ENCODE measurements around the gene VEGFA.

The VEGFA gene

DNA sequence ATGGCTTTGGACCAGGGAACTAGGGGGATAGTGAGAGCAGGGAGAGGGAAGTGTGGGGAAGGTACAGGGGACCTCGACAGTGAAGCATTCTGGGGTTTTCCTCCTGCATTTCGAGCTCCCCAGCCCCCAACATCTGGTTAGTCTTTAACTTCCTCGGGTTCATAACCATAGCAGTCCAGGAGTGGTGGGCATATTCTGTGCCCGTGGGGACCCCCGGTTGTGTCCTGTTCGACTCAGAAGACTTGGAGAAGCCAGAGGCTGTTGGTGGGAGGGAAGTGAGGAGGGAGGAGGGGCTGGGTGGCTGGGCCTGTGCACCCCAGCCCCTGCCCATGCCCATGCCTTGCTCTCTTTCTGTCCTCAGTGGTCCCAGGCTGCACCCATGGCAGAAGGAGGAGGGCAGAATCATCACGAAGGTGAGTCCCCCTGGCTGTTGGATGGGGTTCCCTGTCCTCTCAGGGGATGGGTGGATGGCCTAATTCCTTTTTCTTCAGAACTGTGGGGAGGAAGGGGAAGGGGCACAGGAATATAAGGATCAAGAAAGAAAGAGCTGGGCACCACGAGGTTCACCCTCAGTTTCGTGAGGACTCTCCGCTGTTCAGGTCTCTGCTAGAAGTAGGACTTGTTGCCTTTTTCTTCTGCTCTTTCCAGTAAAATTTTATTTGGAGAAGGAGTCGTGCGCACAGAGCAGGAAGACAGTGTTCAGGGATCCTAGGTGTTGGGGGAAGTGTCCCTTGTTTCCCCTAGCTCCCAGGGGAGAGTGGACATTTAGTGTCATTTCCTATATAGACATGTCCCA lies 4.2 kb downstream of the VEGFA start:
- no peak for DNase-seq

DNA sequence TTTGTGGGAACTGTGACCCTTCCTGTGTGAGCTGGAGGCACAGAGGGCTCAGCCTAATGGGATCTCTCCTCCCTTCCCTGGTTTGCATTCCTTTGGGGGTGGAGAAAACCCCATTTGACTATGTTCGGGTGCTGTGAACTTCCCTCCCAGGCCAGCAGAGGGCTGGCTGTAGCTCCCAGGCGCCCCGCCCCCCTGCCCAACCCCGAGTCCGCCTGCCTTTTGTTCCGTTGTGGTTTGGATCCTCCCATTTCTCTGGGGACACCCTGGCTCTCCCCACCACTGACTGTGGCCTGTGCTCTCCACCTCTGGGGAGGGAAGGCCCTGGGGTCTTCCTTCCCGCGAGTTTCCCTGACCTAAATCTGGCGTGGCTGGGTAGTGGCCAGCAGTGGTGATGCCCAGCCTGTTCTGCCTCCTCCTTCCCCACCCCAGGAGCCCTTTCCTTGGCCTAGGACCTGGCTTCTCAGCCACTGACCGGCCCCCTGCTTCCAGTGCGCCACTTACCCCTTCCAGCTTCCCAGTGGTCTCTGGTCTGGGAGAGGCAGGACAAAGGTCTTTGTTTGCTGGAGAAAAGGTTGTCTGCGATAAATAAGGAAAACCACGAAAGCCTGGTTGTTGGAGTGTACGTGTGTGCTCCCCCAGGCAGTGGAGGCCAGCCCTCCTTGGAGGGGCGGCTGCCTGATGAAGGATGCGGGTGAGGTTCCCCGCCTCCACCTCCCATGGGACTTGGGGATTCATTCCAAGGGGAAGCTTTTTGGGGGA lies 4.9 kb downstream of the VEGFA start:
- peak; percentile 70 to 76 for DNase-seq

DNA sequence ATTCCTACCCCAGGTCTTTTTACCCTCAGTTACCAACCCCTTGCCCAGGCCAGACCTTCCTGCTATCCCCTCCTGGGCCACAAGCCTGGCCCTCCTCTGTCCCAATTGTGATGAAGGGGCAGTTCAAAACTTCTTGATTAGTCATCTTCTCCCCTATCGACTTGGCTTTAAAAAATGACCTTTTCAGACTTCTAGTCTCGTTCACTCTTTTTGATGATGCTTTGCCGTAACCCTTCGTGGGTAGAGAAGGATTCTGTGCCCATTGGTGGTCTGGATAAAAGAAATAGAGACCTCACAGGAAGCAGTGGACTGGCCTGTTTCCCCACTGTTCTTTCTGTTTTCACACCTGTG lies 5.5 kb downstream of the VEGFA start:
- DNase-seq = no peak

DNA sequence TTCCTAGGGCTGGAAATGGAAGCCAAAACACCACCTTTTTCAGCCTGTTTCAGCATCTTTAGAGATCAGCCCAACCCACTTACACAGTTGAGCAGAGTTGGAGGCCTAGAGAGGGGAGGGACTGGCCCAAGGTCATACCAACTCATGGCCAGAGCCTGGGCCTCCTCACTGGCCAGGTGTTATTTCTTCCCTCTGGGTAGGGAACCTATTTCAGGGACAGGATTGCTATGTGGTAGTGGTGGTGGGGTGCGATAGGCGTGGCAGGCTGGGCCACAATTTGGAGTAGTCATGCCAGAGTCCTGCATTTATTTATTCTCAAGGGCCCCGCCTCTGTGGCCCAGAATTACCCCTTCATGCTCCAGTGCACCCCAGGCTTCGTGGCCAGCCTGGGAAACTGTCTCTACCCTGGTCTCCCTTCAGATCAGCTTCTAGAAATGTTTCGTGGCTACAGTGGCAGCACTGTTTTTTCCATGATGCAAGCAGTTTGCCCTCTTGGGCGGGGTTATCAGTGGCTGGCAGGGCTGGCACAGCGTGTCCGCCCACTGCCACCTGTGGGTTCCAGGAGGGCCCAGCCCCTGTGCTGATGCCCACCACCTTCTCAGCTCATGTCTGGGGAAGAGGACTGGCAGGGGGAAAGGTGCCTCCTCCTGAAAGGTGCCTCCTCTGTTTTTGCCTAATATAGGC lies 6.2 kb downstream of the VEGFA start:
- DNase-seq = no peak

DNA sequence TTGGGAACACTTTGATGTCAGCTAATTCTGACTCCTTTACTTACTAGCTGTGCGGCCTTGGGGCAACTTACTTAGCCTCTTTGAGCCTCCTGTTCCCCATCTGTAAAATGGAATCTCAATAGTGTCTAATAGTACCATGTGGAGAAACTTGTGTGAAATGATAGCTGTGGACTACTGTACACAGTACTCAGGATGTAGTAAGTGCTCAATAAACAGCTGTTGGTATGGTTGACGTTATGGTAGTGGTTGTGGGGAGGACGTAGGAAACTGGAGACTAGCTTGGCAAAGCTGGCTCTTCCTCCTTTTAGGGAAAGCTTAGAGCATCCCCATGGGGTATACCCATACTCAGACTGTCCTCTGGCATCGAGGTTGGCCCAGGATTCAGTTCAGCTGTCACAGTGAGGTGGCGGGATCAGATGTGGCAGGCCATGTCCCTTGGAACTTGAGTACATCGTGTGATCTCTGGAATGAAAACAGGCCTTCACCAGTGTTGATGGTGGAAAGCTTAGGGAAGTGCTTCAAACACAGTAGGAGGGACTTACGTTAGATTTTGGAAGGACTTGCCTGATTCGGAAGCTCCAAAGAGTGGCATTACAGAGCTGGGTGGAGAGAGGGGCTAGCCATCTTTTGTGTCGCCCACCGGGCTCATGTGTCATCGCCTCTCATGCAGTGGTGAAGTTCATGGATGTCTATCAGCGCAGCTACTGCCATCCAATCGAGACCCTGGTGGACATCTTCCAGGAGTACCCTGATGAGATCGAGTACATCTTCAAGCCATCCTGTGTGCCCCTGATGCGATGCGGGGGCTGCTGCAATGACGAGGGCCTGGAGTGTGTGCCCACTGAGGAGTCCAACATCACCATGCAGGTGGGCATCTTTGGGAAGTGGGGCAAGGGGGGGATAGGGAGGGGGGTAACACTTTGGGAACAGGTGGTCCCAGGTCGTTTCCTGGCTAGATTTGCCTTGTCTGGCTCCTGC lies 7.1 kb downstream of the VEGFA start:
- no peak for DNase-seq

DNA sequence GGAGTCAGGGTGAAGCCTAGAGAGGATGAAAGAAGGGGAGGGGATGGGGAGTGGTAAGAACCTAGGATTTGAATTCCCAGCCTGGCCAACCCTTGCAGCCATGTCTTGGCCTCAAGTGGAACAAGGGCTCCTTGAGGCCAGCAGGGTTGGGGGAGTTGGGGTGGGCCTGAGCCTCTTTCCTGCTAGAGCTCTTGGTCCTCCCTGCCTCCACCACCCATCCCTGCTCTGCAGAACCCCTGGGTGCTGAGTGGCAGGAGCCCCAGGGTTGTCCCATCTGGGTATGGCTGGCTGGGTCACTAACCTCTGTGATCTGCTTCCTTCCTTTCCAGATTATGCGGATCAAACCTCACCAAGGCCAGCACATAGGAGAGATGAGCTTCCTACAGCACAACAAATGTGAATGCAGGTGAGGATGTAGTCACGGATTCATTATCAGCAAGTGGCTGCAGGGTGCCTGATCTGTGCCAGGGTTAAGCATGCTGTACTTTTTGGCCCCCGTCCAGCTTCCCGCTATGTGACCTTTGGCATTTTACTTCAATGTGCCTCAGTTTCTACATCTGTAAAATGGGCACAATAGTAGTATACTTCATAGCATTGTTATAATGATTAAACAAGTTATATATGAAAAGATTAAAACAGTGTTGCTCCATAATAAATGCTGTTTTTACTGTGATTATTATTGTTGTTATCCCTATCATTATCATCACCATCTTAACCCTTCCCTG lies 8.3 kb downstream of the VEGFA start:
- no peak for DNase-seq

DNA sequence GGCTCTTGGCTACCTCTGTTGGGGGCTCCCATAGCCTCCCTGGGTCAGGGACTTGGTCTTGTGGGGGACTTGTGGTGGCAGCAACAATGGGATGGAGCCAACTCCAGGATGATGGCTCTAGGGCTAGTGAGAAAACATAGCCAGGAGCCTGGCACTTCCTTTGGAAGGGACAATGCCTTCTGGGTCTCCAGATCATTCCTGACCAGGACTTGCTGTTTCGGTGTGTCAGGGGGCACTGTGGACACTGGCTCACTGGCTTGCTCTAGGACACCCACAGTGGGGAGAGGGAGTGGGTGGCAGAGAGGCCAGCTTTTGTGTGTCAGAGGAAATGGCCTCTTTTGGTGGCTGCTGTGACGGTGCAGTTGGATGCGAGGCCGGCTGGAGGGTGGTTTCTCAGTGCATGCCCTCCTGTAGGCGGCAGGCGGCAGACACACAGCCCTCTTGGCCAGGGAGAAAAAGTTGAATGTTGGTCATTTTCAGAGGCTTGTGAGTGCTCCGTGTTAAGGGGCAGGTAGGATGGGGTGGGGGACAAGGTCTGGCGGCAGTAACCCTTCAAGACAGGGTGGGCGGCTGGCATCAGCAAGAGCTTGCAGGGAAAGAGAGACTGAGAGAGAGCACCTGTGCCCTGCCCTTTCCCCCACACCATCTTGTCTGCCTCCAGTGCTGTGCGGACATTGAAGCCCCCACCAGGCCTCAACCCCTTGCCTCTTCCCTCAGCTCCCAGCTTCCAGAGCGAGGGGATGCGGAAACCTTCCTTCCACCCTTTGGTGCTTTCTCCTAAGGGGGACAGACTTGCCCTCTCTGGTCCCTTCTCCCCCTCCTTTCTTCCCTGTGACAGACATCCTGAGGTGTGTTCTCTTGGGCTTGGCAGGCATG lies 9.2 kb downstream of the VEGFA start:
- no peak for DNase-seq

DNA sequence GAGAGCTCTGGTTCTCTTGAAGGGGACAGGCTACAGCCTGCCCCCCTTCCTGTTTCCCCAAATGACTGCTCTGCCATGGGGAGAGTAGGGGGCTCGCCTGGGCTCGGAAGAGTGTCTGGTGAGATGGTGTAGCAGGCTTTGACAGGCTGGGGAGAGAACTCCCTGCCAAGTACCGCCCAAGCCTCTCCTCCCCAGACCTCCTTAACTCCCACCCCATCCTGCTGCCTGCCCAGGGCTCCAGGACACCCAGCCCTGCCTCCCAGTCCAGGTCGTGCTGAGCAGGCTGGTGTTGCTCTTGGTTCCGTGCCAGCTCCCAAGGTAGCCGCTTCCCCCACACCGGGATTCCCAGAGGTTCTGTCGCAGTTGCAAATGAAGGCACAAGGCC lies 9.8 kb downstream of the VEGFA start:
- DNase-seq = no peak

DNA sequence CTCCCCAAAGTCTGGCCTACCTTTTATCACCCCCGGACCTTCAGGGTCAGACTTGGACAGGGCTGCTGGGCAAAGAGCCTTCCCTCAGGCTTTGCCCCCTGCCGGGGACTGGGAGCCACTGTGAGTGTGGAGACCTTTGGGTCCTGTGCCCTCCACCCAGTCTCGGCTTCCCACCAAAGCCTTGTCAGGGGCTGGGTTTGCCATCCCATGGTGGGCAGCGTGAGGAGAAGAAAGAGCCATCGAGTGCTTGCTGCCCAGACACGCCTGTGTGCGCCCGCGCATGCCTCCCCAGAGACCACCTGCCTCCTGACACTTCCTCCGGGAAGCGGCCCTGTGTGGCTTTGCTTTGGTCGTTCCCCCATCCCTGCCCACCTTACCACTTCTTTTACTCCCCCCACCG lies 10.3 kb downstream of the VEGFA start:
- no peak for DNase-seq

DNA sequence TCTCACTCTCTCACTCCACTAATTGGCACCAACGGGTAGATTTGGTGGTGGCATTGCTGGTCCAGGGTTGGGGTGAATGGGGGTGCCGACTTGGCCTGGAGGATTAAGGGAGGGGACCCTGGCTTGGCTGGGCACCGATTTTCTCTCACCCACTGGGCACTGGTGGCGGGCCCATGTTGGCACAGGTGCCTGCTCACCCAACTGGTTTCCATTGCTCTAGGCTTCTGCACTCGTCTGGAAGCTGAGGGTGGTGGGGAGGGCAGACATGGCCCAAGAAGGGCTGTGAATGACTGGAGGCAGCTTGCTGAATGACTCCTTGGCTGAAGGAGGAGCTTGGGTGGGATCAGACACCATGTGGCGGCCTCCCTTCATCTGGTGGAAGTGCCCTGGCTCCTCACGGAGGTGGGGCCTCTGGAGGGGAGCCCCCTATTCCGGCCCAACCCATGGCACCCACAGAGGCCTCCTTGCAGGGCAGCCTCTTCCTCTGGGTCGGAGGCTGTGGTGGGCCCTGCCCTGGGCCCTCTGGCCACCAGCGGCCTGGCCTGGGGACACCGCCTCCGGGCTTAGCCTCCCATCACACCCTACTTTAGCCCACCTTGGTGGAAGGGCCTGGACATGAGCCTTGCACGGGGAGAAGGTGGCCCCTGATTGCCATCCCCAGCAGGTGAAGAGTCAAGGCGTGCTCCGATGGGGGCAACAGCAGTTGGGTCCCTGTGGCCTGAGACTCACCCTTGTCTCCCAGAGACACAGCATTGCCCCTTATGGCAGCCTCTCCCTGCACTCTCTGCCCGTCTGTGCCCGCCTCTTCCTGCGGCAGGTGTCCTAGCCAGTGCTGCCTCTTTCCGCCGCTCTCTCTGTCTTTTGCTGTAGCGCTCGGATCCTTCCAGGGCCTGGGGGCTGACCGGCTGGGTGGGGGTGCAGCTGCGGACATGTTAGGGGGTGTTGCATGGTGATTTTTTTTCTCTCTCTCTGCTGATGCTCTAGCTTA lies 11.2 kb downstream of the VEGFA start:
- DNase-seq = no peak

DNA sequence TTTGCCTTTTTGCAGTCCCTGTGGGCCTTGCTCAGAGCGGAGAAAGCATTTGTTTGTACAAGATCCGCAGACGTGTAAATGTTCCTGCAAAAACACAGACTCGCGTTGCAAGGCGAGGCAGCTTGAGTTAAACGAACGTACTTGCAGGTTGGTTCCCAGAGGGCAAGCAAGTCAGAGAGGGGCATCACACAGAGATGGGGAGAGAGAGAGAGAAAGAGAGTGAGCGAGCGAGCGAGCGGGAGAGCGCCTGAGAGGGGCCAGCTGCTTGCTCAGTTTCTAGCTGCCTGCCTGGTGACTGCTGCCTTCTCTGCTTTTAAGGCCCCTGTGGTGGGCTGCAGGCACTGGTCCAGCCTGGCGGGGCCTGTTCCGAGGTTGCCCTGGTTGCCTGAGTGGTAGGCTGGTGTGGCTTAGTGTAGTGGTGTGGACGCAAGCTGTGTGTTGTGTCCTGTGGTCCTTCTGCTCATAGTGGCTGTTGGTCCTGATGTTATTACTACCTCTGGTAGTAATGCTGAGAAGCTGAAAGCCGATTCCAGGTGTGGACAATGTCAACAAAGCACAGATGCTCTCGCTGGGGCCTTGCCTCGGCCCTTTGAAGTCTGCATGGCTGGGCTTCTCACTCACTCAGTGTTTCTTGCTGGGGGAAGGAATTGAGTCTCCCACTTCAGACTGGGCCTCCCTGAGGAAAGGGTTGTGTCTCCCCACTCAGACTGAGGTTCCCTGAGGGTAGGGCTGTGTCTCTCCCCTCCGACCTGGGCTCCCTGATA lies 12.1 kb downstream of the VEGFA start:
- DNase-seq = no peak

DNA sequence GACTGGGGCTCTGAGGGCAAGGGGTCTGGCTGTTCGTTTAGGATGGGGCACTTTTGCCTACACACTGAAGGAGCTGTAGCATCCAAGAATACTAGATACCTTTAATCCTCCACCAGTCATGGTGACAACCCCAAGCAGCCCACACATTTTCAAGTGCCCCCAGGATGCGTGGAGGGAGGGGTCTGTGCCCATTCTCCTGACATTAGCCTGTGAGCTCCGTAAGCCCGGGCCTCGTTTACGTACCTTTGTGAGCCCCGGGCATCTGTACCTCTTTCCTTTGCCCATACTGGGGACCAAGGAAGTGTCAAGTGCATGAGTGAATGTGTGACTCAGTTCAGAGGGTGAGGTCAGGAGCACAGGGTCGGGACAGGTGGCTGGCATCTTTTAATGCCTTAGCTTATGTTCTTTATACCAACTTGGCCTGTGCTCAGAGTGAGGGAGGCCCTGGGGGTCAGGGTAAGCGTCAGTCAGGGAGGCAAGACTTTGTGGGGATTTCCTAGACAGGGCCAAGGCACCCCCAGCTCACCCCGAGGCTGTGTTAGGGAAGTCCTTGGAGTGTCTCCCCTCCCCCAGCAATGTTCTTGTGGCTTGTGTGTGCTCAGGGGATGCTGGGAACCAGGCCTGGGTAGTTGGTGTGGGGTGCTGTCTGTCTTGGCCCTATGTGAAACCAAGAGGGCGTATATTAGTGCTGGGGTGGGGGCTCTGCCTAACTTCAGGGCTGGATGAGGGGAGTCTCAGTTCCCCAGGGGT lies 12.9 kb downstream of the VEGFA start:
- no peak for DNase-seq

DNA sequence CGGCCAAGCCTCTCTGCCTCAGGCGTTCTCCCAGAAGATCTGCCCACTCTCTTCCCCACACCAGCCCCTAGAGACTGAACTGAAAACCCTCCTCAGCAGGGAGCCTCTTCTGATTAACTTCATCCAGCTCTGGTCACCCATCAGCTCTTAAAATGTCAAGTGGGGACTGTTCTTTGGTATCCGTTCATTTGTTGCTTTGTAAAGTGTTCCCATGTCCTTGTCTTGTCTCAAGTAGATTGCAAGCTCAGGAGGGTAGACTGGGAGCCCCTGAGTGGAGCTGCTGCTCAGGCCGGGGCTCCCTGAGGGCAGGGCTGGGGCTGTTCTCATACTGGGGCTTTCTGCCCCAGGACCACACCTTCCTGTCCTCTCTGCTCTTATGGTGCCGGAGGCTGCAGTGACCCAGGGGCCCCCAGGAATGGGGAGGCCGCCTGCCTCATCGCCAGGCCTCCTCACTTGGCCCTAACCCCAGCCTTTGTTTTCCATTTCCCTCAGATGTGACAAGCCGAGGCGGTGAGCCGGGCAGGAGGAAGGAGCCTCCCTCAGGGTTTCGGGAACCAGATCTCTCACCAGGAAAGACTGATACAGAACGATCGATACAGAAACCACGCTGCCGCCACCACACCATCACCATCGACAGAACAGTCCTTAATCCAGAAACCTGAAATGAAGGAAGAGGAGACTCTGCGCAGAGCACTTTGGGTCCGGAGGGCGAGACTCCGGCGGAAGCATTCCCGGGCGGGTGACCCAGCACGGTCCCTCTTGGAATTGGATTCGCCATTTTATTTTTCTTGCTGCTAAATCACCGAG lies 14.2 kb downstream of the VEGFA start:
- no peak for DNase-seq

DNA sequence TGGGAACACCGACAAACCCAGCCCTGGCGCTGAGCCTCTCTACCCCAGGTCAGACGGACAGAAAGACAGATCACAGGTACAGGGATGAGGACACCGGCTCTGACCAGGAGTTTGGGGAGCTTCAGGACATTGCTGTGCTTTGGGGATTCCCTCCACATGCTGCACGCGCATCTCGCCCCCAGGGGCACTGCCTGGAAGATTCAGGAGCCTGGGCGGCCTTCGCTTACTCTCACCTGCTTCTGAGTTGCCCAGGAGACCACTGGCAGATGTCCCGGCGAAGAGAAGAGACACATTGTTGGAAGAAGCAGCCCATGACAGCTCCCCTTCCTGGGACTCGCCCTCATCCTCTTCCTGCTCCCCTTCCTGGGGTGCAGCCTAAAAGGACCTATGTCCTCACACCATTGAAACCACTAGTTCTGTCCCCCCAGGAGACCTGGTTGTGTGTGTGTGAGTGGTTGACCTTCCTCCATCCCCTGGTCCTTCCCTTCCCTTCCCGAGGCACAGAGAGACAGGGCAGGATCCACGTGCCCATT lies 15.3 kb downstream of the VEGFA start:
- DNase-seq = no peak

DNA sequence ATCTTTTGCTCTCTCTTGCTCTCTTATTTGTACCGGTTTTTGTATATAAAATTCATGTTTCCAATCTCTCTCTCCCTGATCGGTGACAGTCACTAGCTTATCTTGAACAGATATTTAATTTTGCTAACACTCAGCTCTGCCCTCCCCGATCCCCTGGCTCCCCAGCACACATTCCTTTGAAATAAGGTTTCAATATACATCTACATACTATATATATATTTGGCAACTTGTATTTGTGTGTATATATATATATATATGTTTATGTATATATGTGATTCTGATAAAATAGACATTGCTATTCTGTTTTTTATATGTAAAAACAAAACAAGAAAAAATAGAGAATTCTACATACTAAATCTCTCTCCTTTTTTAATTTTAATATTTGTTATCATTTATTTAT lies 15.9 kb downstream of the VEGFA start:
- DNase-seq = no peak

DNA sequence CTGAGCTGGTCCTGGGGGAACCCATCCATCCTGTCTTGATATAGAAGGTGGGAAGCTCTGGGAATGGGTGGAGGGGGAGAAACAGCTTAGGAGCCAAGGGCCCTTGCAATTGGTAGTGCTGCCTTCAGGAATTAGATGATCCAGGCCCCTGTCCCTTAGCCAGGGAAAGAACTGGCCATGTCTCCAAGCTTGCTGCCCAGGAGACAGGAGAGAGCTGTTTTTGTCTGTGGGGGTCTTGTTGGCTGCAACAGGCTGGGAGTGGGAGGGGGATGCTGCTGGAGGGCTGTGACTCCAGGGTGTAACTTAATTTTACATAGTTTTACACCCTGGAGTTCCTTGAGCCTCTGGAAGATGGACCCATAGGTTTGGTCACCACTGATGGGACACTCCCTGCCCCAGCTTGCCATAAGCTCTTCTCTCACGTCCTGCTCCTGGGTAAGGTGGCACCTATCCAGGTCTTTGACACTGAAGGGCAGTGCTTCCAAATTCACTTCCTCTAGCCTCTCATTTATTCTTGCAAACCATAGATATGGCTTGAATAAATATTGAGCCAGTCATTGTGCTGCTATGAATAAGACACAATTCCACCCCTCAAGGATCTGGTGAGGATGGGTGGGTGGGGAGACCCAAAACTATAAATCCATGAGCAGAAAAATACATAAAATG lies 16.8 kb downstream of the VEGFA start:
- no peak for DNase-seq
